Measurements from ENCODE around the gene PXDN.

The PXDN gene

DNA sequence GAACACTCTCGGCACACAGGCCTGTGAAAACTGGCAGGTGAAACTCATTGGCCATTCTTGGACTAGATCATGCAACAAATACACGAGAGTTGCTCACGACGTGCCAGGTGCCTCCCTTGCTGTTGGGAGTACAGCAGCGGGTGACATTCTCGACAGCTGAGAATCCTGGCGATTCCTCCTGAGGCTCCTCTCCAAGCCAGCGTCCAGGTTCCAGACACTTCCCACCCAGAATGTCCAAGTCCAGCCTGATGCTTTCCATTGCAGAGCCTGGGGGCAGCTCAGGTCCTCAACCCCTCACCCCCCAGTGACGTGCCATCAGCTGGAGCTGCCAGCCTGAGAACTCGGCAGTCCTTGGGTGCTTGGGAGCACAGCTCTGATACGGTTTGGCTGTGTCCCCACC lies 124.2 kb downstream of the PXDN start (continued):
- TF ChIP-seq ZNF565 (CRISPR knock-in tag; conservative IDR thresholded peaks at IDR 0.05; ENCODE audit: low read depth) (no peak), PPARA (CRISPR knock-in tag; IDR thresholded peaks at IDR 0.05; ENCODE audit: borderline replicate concordance) (no peak)

DNA sequence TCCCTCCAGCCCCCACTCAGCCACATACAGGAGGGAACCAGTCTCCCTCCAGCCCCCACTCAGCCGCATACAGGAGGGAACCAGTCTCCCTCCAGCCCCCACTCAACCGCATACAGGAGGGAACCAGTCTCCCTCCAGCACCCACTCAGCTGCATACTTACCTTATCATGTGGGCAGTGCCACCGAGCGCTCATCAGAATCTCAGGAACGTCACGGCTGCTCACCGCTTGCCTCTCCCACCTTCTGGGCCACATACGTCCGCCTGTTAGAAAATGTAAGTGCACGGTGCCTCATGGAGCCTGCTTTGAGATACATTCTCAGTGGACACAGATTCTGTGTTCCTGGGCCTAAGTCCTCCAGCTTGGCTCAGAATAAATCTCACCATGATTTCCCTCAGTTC lies 124.8 kb downstream of the PXDN start:
- ATAC-seq: no peak
- TF ChIP-seq ZC3H10 (CRISPR knock-in tag; IDR thresholded peaks at IDR 0.05) (no peak), ISL1 (CRISPR knock-in tag; IDR thresholded peaks at IDR 0.05) (no peak), OSR1 (CRISPR knock-in tag; IDR thresholded peaks at IDR 0.05) (no peak), ARNTL (CRISPR knock-in tag; IDR thresholded peaks at IDR 0.05; ENCODE audit: borderline replicate concordance, low read depth) (no peak), TOX (CRISPR knock-in tag; IDR thresholded peaks at IDR 0.05; ENCODE audit: borderline replicate concordance) (no peak), TCF4 (CRISPR knock-in tag; IDR thresholded peaks at IDR 0.05; ENCODE audit: borderline replicate concordance) (no peak), PPARA (CRISPR knock-in tag; IDR thresholded peaks at IDR 0.05; ENCODE audit: borderline replicate concordance) (no peak), SNAI2 (CRISPR knock-in tag; IDR thresholded peaks at IDR 0.05) (no peak), ZFP30 (CRISPR knock-in tag; IDR thresholded peaks at IDR 0.05) (no peak), ZFP3 (CRISPR knock-in tag; IDR thresholded peaks at IDR 0.05) (no peak), ESRRG (CRISPR knock-in tag; IDR thresholded peaks at IDR 0.05) (no peak)
- TF ChIP-seq, protein P1, sequence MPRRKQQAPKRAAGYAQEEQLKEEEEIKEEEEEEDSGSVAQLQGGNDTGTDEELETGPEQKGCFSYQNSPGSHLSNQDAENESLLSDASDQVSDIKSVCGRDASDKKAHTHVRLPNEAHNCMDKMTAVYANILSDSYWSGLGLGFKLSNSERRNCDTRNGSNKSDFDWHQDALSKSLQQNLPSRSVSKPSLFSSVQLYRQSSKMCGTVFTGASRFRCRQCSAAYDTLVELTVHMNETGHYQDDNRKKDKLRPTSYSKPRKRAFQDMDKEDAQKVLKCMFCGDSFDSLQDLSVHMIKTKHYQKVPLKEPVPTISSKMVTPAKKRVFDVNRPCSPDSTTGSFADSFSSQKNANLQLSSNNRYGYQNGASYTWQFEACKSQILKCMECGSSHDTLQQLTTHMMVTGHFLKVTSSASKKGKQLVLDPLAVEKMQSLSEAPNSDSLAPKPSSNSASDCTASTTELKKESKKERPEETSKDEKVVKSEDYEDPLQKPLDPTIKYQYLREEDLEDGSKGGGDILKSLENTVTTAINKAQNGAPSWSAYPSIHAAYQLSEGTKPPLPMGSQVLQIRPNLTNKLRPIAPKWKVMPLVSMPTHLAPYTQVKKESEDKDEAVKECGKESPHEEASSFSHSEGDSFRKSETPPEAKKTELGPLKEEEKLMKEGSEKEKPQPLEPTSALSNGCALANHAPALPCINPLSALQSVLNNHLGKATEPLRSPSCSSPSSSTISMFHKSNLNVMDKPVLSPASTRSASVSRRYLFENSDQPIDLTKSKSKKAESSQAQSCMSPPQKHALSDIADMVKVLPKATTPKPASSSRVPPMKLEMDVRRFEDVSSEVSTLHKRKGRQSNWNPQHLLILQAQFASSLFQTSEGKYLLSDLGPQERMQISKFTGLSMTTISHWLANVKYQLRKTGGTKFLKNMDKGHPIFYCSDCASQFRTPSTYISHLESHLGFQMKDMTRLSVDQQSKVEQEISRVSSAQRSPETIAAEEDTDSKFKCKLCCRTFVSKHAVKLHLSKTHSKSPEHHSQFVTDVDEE (CRISPR knock-in tag; IDR thresholded peaks at IDR 0.05): no peak
- TF ChIP-seq, protein P2, sequence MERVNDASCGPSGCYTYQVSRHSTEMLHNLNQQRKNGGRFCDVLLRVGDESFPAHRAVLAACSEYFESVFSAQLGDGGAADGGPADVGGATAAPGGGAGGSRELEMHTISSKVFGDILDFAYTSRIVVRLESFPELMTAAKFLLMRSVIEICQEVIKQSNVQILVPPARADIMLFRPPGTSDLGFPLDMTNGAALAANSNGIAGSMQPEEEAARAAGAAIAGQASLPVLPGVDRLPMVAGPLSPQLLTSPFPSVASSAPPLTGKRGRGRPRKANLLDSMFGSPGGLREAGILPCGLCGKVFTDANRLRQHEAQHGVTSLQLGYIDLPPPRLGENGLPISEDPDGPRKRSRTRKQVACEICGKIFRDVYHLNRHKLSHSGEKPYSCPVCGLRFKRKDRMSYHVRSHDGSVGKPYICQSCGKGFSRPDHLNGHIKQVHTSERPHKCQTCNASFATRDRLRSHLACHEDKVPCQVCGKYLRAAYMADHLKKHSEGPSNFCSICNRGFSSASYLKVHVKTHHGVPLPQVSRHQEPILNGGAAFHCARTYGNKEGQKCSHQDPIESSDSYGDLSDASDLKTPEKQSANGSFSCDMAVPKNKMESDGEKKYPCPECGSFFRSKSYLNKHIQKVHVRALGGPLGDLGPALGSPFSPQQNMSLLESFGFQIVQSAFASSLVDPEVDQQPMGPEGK (CRISPR knock-in tag; IDR thresholded peaks at IDR 0.05; ENCODE audit: borderline replicate concordance): no peak

DNA sequence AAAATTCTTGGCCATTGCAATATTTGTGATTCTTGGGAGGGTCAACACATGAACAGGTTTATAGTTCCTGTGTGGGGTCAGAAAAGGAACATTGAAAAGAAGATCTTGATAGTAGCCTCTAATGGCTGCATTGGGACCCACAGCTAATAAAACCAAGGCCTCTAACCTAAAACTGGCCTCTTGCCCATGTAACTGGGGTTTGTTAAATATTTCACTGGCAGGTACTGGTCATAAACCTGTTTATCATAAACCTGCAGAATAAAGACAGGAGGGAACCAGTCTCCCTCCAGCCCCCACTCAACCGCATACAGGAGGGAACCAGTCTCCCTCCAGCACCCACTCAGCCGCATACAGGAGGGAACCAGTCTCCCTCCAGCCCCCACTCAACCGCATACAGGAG lies 125.3 kb downstream of the PXDN start:
- TF ChIP-seq ESRRG (CRISPR knock-in tag; IDR thresholded peaks at IDR 0.05) (no peak), ZC3H10 (CRISPR knock-in tag; IDR thresholded peaks at IDR 0.05) (no peak), RARB (CRISPR knock-in tag; IDR thresholded peaks at IDR 0.05) (no peak), ARNTL (CRISPR knock-in tag; IDR thresholded peaks at IDR 0.05; ENCODE audit: borderline replicate concordance, low read depth) (no peak), SNAI2 (CRISPR knock-in tag; IDR thresholded peaks at IDR 0.05) (no peak), TCF4 (CRISPR knock-in tag; IDR thresholded peaks at IDR 0.05; ENCODE audit: borderline replicate concordance) (no peak), CSDC2 (CRISPR knock-in tag; IDR thresholded peaks at IDR 0.05) (no peak), GLIS3 (CRISPR knock-in tag; IDR thresholded peaks at IDR 0.05) (no peak), ZNF8 (CRISPR knock-in tag; IDR thresholded peaks at IDR 0.05) (no peak), PPARA (CRISPR knock-in tag; IDR thresholded peaks at IDR 0.05; ENCODE audit: borderline replicate concordance) (no peak), ZNF70 (CRISPR knock-in tag; IDR thresholded peaks at IDR 0.05) (no peak), ISL1 (CRISPR knock-in tag; IDR thresholded peaks at IDR 0.05) (no peak)
- TF ChIP-seq, protein P3, sequence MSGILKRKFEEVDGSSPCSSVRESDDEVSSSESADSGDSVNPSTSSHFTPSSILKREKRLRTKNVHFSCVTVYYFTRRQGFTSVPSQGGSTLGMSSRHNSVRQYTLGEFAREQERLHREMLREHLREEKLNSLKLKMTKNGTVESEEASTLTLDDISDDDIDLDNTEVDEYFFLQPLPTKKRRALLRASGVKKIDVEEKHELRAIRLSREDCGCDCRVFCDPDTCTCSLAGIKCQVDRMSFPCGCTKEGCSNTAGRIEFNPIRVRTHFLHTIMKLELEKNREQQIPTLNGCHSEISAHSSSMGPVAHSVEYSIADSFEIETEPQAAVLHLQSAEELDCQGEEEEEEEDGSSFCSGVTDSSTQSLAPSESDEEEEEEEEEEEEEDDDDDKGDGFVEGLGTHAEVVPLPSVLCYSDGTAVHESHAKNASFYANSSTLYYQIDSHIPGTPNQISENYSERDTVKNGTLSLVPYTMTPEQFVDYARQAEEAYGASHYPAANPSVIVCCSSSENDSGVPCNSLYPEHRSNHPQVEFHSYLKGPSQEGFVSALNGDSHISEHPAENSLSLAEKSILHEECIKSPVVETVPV (CRISPR knock-in tag; IDR thresholded peaks at IDR 0.05): no peak
- TF ChIP-seq, protein P2 (CRISPR knock-in tag; IDR thresholded peaks at IDR 0.05; ENCODE audit: borderline replicate concordance): no peak
- TF ChIP-seq, protein P1 (CRISPR knock-in tag; IDR thresholded peaks at IDR 0.05): no peak
- TF ChIP-seq, protein P4, sequence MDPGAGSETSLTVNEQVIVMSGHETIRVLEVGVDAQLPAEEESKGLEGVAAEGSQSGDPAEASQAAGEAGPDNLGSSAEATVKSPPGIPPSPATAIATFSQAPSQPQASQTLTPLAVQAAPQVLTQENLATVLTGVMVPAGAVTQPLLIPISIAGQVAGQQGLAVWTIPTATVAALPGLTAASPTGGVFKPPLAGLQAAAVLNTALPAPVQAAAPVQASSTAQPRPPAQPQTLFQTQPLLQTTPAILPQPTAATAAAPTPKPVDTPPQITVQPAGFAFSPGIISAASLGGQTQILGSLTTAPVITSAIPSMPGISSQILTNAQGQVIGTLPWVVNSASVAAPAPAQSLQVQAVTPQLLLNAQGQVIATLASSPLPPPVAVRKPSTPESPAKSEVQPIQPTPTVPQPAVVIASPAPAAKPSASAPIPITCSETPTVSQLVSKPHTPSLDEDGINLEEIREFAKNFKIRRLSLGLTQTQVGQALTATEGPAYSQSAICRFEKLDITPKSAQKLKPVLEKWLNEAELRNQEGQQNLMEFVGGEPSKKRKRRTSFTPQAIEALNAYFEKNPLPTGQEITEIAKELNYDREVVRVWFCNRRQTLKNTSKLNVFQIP (CRISPR knock-in tag; IDR thresholded peaks at IDR 0.05; ENCODE audit: borderline replicate concordance, low read depth): no peak
- TF ChIP-seq, protein P5, sequence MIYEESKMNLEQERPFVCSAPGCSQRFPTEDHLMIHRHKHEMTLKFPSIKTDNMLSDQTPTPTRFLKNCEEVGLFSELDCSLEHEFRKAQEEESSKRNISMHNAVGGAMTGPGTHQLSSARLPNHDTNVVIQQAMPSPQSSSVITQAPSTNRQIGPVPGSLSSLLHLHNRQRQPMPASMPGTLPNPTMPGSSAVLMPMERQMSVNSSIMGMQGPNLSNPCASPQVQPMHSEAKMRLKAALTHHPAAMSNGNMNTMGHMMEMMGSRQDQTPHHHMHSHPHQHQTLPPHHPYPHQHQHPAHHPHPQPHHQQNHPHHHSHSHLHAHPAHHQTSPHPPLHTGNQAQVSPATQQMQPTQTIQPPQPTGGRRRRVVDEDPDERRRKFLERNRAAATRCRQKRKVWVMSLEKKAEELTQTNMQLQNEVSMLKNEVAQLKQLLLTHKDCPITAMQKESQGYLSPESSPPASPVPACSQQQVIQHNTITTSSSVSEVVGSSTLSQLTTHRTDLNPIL (CRISPR knock-in tag; IDR thresholded peaks at IDR 0.05; ENCODE audit: low read depth): no peak
- no peak for ATAC-seq
